HepG2 (cell line): ENCODE measurements around the gene SYNGR4. TPM values are rescaled to one million over a fixed set of nuclear protein-coding genes. Genes with fewer than 3 reads are reported as not detected.

ENCODE experiments used
- HINFP ChIP-seq: sonication (generic); formaldehyde crosslinking; IDR thresholded peaks from 2 replicates; pipeline ENCODE4 v1.4.0; 2020; ENCODE audit warnings: low read depth, mild to moderate bottlenecking, missing genetic modification reagents
- KMT2A ChIP-seq: sonication (generic); formaldehyde crosslinking; IDR thresholded peaks from 2 replicates; pipeline ENCODE4 v1.4.0; 2020; ENCODE audit warnings: missing genetic modification reagents
- MED13 ChIP-seq: sonication (generic); formaldehyde crosslinking; IDR thresholded peaks from 2 replicates; pipeline ENCODE4 v1.5.0; 2020; ENCODE audit warnings: missing genetic modification reagents
- MTERF4 ChIP-seq: sonication (generic); formaldehyde crosslinking; IDR thresholded peaks from 2 replicates; pipeline ENCODE4 v1.8.0; 2023; ENCODE audit warnings: mild to moderate bottlenecking, missing genetic modification reagents
- NFATC3 ChIP-seq: sonication (generic); formaldehyde crosslinking; IDR thresholded peaks from 2 replicates; pipeline ENCODE4 v1.5.1; 2020; ENCODE audit warnings: mild to moderate bottlenecking, missing genetic modification reagents
- PITX1 ChIP-seq: sonication (generic); formaldehyde crosslinking; IDR thresholded peaks from 2 replicates; pipeline ENCODE4 v1.5.1; 2020; ENCODE audit warnings: mild to moderate bottlenecking, missing genetic modification reagents
- POLR2AphosphoS5 ChIP-seq: IDR thresholded peaks from 2 replicates; pipeline ENCODE4 v1.6.1; 2012; ENCODE audit warnings: low read depth, low read length
- RNF2 ChIP-seq: fragments of 450-650 bp; conservative IDR thresholded peaks from 2 replicates; pipeline ENCODE4 v1.6.1; 2016; ENCODE audit warnings: low read depth
- SALL1 ChIP-seq: sonication (generic); formaldehyde crosslinking; IDR thresholded peaks from 2 replicates; pipeline ENCODE4 v1.8.0; 2022; ENCODE audit warnings: mild to moderate bottlenecking, missing genetic modification reagents
- SNAI1 ChIP-seq: sonication (generic); formaldehyde crosslinking; IDR thresholded peaks from 2 replicates; pipeline ENCODE4 v1.5.0; 2020; ENCODE audit warnings: mild to moderate bottlenecking, missing genetic modification reagents, borderline replicate concordance
- SP4 ChIP-seq: sonication (generic); formaldehyde crosslinking; IDR thresholded peaks from 2 replicates; pipeline ENCODE4 v1.8.1; 2023; ENCODE audit warnings: mild to moderate bottlenecking, missing genetic modification reagents
- TEAD2 ChIP-seq: sonication (generic); formaldehyde crosslinking; IDR thresholded peaks from 2 replicates; pipeline ENCODE4 v1.9.0; 2021; ENCODE audit warnings: missing genetic modification reagents
- THAP8 ChIP-seq: sonication (generic); formaldehyde crosslinking; IDR thresholded peaks from 2 replicates; pipeline ENCODE4 v1.5.1; 2020; ENCODE audit warnings: missing genetic modification reagents, mild to moderate bottlenecking, borderline replicate concordance
- THRA ChIP-seq: sonication (generic); formaldehyde crosslinking; IDR thresholded peaks from 2 replicates; pipeline ENCODE4 v1.4.0; 2020; ENCODE audit warnings: missing genetic modification reagents, borderline replicate concordance
- TSC22D2 ChIP-seq: sonication (generic); formaldehyde crosslinking; IDR thresholded peaks from 2 replicates; pipeline ENCODE4 v1.5.1; 2020; ENCODE audit warnings: missing genetic modification reagents, mild to moderate bottlenecking, borderline replicate concordance
- ZBTB25 ChIP-seq: IDR thresholded peaks from 2 replicates; pipeline ENCODE4 v1.6.1; 2018; ENCODE audit warnings: missing genetic modification reagents
- ZFP37 ChIP-seq: sonication (generic); formaldehyde crosslinking; IDR thresholded peaks from 2 replicates; pipeline ENCODE4 v1.4.0; 2020; ENCODE audit warnings: missing genetic modification reagents, borderline replicate concordance
- ZNF235 ChIP-seq: sonication (generic); formaldehyde crosslinking; IDR thresholded peaks from 2 replicates; pipeline ENCODE4 v1.8.1; 2023; ENCODE audit warnings: mild to moderate bottlenecking, missing genetic modification reagents, borderline replicate concordance
- ZNF337 ChIP-seq: sonication (generic); formaldehyde crosslinking; IDR thresholded peaks from 2 replicates; pipeline ENCODE4 v1.5.1; 2020; ENCODE audit warnings: missing genetic modification reagents, low read depth, mild to moderate bottlenecking, borderline replicate concordance
- ZNF574 ChIP-seq: sonication (generic); formaldehyde crosslinking; IDR thresholded peaks from 2 replicates; pipeline ENCODE4 v1.4.0; 2020; ENCODE audit warnings: missing genetic modification reagents
- ZNF580 ChIP-seq: IDR thresholded peaks from 2 replicates; pipeline ENCODE4 v1.6.1; 2016; ENCODE audit warnings: low read depth, borderline replicate concordance
- ZNF619 ChIP-seq: sonication (generic); formaldehyde crosslinking; IDR thresholded peaks from 2 replicates; pipeline ENCODE4 v1.4.0; 2020; ENCODE audit warnings: mild to moderate bottlenecking, missing genetic modification reagents
- ZNF749 ChIP-seq: sonication (generic); formaldehyde crosslinking; IDR thresholded peaks from 2 replicates; pipeline ENCODE4 v1.8.0; 2022; ENCODE audit warnings: mild to moderate bottlenecking, missing genetic modification reagents, moderate library complexity, borderline replicate concordance
- polyA plus RNA-seq, 8 experiments: library from polyadenylated mRNA; depleted of rRNA in 3 of 8; stranded (reverse) in 7 of 8; unstranded in 1 of 8; fragments of >200 nt; fragmentation: Illumina TruSeq in 4 of 8; extraction: Trizol in 4 of 8; gene quantifications; 2 replicates each; pipeline versions ENCODE4 v1.2.1 to v1.2.3, GENCODE V29; 2011 to 2016; ENCODE audit warnings: low read depth in 4 of 8, missing spikeins in 1 of 8, mixed read lengths in 1 of 8; ENCODE audit not compliant: insufficient read depth in 1 of 8
- total RNA-seq, 5 experiments: library from RNA; depleted of rRNA; stranded (reverse); fragments of >200 nt; fragmentation: Illumina TruSeq; extraction: Trizol; gene quantifications; 2 replicates each; pipeline ENCODE4 v1.2.3, GENCODE V29; 2016; ENCODE audit warnings: low read depth in 1 of 5

Gene SYNGR4
- total and polyA plus RNA-seq, 2 of the 13 experiments (the other 11 are each of a cell fraction or from before 2014, with no cell fraction given) = not detected

- TF ChIP-seq PITX1 (CRISPR knock-in tag) (no peak), ZFP37 (no peak), ZNF337 (CRISPR knock-in tag) (no peak), ZNF235 (no peak), POLR2AphosphoS5 (no peak; the same call in 1 of the 2 replicates), ZNF580 (peak; percentile 50; the same call in 1 of the 2 replicates), MTERF4 (CRISPR knock-in tag) (no peak), SNAI1 (CRISPR knock-in tag) (no peak; the same call in 1 of the 2 replicates), ZBTB25 (CRISPR knock-in tag) (no peak), ZNF749 (CRISPR knock-in tag) (no peak), HINFP (CRISPR knock-in tag) (no peak), RNF2 (no peak), ZNF619 (CRISPR knock-in tag) (no peak), SALL1 (CRISPR knock-in tag) (no peak), KMT2A (CRISPR knock-in tag) (no peak), TSC22D2 (CRISPR knock-in tag) (no peak), ZNF574 (CRISPR knock-in tag) (0 out of 2 replicates have a peak, but pooled peaks have one; percentile 14), NFATC3 (no peak), THRA (no peak), THAP8 (CRISPR knock-in tag) (no peak), MED13 (CRISPR knock-in tag) (no peak), TEAD2 (CRISPR knock-in tag) (0 out of 2 replicates have a peak, but pooled peaks have one; percentile 35), SP4 (CRISPR knock-in tag) (no peak)
Measured at GRCh38 chr19:48363500-48363809, 712 bp upstream of the SYNGR4 start (continued).
